Activated T-cell treated with anti-CD3 and anti-CD28 coated beads, Interleukin-2, amount 50 U/mL, for 72 hours (primary cell): Measurements from ENCODE around the gene GPC1. TPM values are rescaled to one million over a fixed set of nuclear protein-coding genes. Genes with fewer than 3 reads are reported as not detected.
A peak's percentile ranks its signal among the peaks of the same experiment; 100 is the strongest.

Source experiments
- ATAC-seq, 2 donors: fragments of 150-1000 bp; cut with Tn5 transposase; replicated peaks in 1 of 2; 2 replicates each; pipeline ENCODE4 v1.10.0; 2021; ENCODE audit warnings: moderate library complexity in 2 of 2, mild to moderate bottlenecking in 1 of 2
- DNase-seq, 2 donors: peaks; one replicate each; pipeline ENCODE4 v3.0.0; 2021 to 2022; ENCODE audit warnings: mixed read lengths in 1 of 2
- H3K27ac Mint-ChIP-seq: one replicate; pipeline ENCODE4 v1.8.0; 2022; ENCODE audit warnings: mild to moderate bottlenecking, moderate library complexity, mixed read lengths
- H3K27me3 Mint-ChIP-seq: one replicate; pipeline ENCODE4 v1.8.0; 2022; ENCODE audit warnings: low read depth, mixed read lengths
- H3K36me3 Mint-ChIP-seq, 2 donors: one replicate each; pipeline ENCODE4 v1.8.0; 2022; ENCODE audit warnings: mixed read lengths in 2 of 2, mild to moderate bottlenecking in 1 of 2; ENCODE audit not compliant: insufficient read depth in 2 of 2
- H3K4me1 Mint-ChIP-seq: one replicate; pipeline ENCODE4 v1.8.0; 2022; ENCODE audit warnings: low read depth, mixed read lengths
- H3K4me3 Mint-ChIP-seq, 2 donors: one replicate each; pipeline ENCODE4 v1.8.0; 2022; ENCODE audit warnings: mild to moderate bottlenecking in 2 of 2, mixed read lengths in 2 of 2, moderate library complexity in 2 of 2
- H3K9me3 Mint-ChIP-seq, 2 donors: one replicate each; pipeline ENCODE4 v1.8.0; 2022; ENCODE audit warnings: mixed read lengths in 2 of 2
- total RNA-seq, 2 donors: library from RNA; stranded (reverse); gene quantifications; one replicate each; pipeline ENCODE4 v1.2.3, GENCODE V29; 2022

Gene GPC1
- total RNA-seq, 2 donors from 2014 or later = 3.2 to 3.6 TPM

DNA sequence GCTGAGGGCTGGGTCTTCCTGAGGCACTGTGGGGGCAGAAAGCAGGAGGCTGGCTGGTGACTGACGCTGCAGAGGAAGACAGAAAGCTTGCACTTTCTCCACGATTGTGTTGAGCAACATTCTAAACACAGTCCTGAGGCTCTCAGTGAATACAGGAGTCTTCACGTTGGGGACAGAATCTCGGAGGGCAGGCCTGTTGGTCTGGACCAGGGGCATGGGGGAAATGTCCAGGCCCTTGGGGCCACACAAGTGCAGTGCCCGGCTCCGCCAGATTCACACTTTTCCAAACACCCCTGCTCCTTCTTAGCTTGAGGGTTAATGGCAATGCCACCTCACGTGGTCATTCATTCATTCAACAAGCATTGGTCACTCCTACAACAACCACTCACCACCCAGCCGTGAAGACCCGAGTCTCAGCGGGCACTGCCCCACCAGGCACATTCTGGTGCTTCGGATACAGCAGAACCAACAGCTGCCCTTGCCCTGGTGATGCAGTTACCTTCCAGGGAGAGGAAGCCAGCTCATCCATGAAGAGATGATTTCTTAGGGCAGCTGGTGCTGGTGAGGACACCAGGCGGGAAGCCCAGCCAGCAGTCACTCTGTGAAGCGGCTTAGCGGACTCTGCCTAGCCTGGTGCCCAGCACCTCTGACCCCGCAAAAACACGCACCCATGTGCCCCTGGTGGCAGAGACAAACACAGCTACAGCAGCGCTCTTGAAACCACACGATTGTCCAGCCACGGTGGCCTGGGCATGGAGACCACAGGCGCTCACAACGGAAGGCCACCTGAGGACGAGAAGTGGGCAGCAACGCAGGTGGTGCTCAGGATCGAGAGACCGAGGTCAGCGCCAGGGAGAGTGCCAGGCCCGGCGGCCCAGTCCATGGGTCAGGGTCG is 10.9 kb upstream of the GPC1 start:
- H3K27me3 Mint-ChIP-seq = peaks cover 12% of the 10 kb centered on the region

DNA sequence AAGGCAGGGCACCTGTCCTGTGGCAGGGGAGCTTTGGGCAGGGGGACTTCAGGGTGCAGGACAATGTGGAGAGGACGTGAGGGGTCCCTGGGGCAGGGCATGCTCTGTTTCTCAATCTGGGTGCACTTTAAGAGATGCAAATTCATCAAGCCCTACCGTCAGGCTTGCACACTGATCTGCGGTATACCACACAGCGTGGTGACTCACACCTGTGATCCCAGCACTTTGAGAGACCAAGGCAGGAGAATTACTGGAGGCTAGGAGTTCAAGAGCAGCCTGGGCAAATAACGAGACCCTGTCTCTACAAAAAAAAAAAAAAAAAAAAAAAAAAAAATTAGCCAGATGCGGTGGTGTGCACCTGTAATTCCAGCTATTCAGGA is 10.2 kb upstream of the GPC1 start:
- ATAC-seq (no peak), DNase-seq (no peak)
- no peak overlapping the region for H3K4me3 Mint-ChIP-seq

More for the DNA sequence above, 10.9 kb upstream of the GPC1 start:
- H3K27ac Mint-ChIP-seq = no peak overlapping the region
- H3K9me3 Mint-ChIP-seq = peaks cover 1 to 13% of the 10 kb centered on the region in 2 donors
- H3K4me3 Mint-ChIP-seq = no peak overlapping the region
- ATAC-seq = no peak
- DNase-seq = no peak
- H3K36me3 Mint-ChIP-seq = peaks cover 0 to 2% of the 10 kb centered on the region in 2 donors
- H3K4me1 Mint-ChIP-seq = peaks cover 26% of the 10 kb centered on the region

GRCh38 chr2:240425697-240426096 is 9.8 kb upstream of the GPC1 start:
- DNase-seq = no peak
- no peak overlapping the region for H3K4me3 Mint-ChIP-seq
- ATAC-seq = no peak
- H3K27ac Mint-ChIP-seq = no peak overlapping the region
- H3K9me3 Mint-ChIP-seq = peaks cover 1 to 10% of the 10 kb centered on the region in 2 donors
- H3K27me3 Mint-ChIP-seq = peaks cover 12% of the 10 kb centered on the region
- H3K4me1 Mint-ChIP-seq = peaks cover 26% of the 10 kb centered on the region
- peaks cover 0 to 2% of the 10 kb centered on the region in 2 donors for H3K36me3 Mint-ChIP-seq

More for the DNA sequence above, 10.2 kb upstream of the GPC1 start:
- Mint-ChIP-seq H3K4me1 (peaks cover 26% of the 10 kb centered on the region), H3K27ac (no peak overlapping the region), H3K27me3 (peaks cover 12% of the 10 kb centered on the region), H3K9me3 (peaks cover 1 to 12% of the 10 kb centered on the region in 2 donors), H3K36me3 (peaks cover 0 to 2% of the 10 kb centered on the region in 2 donors)

DNA sequence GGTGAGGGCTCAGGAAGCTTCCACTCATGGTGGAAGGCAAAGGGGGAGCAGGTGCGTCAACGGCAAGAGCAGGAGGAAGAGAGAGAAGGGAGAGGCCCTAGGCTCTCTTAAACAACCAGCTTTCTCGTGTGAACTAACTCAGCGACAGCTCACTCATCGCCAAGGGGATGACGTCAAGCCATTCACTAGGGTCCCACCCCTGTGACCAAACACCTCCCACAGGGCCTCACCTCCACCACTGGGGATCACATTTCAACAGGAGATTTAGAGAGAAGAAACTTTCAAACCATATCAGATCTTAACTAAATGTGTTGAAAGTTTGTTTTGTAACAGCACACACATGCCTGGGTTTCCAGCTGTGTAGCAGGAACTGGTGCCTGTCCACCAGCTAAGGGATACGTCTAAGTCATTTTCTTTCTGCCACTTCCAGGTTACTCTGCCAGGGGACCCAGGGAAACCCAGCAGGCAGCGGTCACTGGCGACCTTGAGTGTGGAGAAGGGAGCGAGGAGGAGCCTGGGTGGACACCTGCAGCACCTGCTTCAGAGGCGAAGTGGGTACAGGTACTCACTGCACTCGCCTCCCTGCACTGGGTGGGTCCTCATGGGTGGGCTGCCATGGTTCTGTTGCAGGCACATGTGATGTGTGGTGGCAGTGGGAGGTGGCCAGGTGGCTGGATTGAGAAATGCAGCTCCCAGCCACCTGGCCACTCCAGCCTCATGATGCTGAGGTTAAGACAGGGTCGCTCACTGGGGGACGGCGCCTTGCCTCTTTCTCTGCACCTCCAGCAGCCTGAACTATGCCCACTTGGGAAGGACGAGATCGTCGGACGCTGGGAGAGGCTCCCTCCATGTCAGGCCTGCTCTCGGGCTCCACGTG is 8.4 kb upstream of the GPC1 start:
- ATAC-seq (peak; percentile 71 to 83), DNase-seq (peak; percentile 53 to 55)
- Mint-ChIP-seq H3K4me3 (peak overlapping the region; percentile 56 to 58), H3K9me3 (peaks cover 1 to 9% of the 10 kb centered on the region in 2 donors), H3K27me3 (peaks cover 17% of the 10 kb centered on the region), H3K36me3 (no peaks in the 10 kb centered on the region), H3K4me1 (peaks cover 26% of the 10 kb centered on the region), H3K27ac (no peak overlapping the region)

GRCh38 chr2:240427729-240428128 is 7.7 kb upstream of the GPC1 start:
- H3K4me3 Mint-ChIP-seq = peak overlapping the region; percentile 3 to 55
- ATAC-seq (peak; percentile 73 to 81), DNase-seq (peak; percentile 28 to 51)
- H3K27me3 Mint-ChIP-seq = peaks cover 23% of the 10 kb centered on the region
- H3K4me1 Mint-ChIP-seq = peaks cover 26% of the 10 kb centered on the region
- no peaks in the 10 kb centered on the region for H3K36me3 Mint-ChIP-seq
- H3K9me3 Mint-ChIP-seq = peaks cover 1 to 9% of the 10 kb centered on the region in 2 donors
- no peak overlapping the region for H3K27ac Mint-ChIP-seq

DNA sequence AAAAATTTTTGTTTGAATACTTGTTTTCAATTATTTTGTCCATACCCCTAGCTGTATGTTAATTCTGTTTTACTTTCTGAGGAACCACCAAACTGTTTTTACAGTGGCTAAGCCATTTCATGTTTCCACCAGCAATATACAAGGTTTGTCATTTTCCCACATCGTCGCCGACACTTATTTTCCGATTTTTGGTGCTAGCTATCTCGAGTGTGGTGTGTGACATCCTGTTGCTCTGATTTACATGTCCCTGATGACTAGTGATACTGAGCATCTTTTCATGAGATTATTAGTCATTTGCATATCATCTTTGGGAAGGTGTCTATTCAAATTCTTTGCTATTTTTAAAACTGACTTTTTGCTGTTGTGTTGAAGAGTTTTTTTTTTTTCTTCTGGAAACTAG is 7.2 kb upstream of the GPC1 start:
- Mint-ChIP-seq H3K4me1 (peaks cover 26% of the 10 kb centered on the region), H3K9me3 (peaks cover 1 to 9% of the 10 kb centered on the region in 2 donors), H3K4me3 (peak overlapping the region; percentile 3 to 55), H3K27me3 (peaks cover 28% of the 10 kb centered on the region), H3K27ac (no peak overlapping the region), H3K36me3 (no peaks in the 10 kb centered on the region)
- DNase-seq (no peak), ATAC-seq (peak; percentile 34 to 50)

GRCh38 chr2:240429341-240429871 is 6.1 kb upstream of the GPC1 start:
- H3K4me3 Mint-ChIP-seq = no peak overlapping the region
- H3K36me3 Mint-ChIP-seq = no peaks in the 10 kb centered on the region
- H3K27ac Mint-ChIP-seq = no peak overlapping the region
- no peak for DNase-seq
- peaks cover 28% of the 10 kb centered on the region for H3K4me1 Mint-ChIP-seq
- H3K27me3 Mint-ChIP-seq = peaks cover 31% of the 10 kb centered on the region
- no peak for ATAC-seq
- H3K9me3 Mint-ChIP-seq = peaks cover 1 to 9% of the 10 kb centered on the region in 2 donors

DNA sequence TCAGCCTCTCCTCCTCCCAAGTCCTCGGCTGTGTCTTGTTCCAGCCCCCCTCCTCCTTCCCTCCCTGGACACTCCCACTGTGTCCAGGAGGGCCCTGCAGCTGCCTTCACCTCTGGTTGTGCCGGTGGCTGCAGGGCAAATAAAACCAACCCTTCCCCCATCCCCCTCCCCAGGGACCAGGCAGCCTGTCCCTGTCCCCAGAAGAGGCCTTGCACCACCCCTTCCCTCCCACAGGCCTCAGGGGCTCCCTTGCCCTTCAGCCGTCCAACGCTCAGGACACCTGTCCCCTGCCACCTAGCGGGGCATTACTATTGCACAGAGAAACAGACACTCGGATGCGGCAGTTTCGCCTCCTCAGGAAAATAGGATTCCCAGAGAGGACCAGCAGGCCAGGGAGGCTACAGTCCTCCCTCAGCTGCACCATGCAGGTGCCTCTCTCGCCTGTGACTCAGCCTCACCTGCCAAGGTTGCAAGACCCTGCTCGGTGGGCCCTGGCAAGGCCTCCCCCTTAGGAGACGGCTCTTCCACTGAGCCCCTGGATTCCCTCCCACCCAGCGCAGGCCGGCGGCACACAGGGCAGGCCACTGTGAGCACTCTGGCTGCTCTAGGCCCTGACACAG is 5.5 kb upstream of the GPC1 start:
- DNase-seq = no peak
- Mint-ChIP-seq H3K27ac (no peak overlapping the region), H3K9me3 (peaks cover 1 to 9% of the 10 kb centered on the region in 2 donors), H3K4me3 (no peak overlapping the region), H3K27me3 (peaks cover 31% of the 10 kb centered on the region), H3K4me1 (peaks cover 33% of the 10 kb centered on the region), H3K36me3 (no peaks in the 10 kb centered on the region)
- ATAC-seq = no peak

- no peaks in the 10 kb centered on the region for H3K36me3 Mint-ChIP-seq
- H3K27me3 Mint-ChIP-seq = peaks cover 31% of the 10 kb centered on the region
- no peak for ATAC-seq
- peaks cover 1 to 9% of the 10 kb centered on the region in 2 donors for H3K9me3 Mint-ChIP-seq
- no peak overlapping the region for H3K27ac Mint-ChIP-seq
- H3K4me1 Mint-ChIP-seq = peaks cover 33% of the 10 kb centered on the region
- no peak overlapping the region for H3K4me3 Mint-ChIP-seq
- DNase-seq = no peak
These were observed 4.9 kb upstream of the GPC1 start for GRCh38 chr2:240430595-240430994.

- Mint-ChIP-seq H3K27ac (no peak overlapping the region), H3K27me3 (peaks cover 25% of the 10 kb centered on the region), H3K36me3 (no peaks in the 10 kb centered on the region), H3K4me3 (no peak overlapping the region), H3K4me1 (peaks cover 33% of the 10 kb centered on the region), H3K9me3 (peaks cover 1 to 5% of the 10 kb centered on the region in 2 donors)
- no peak for DNase-seq
- ATAC-seq = no peak
These were observed 4.2 kb upstream of the GPC1 start for GRCh38 chr2:240431271-240431660.

- Mint-ChIP-seq H3K27me3 (peaks cover 25% of the 10 kb centered on the region), H3K36me3 (no peaks in the 10 kb centered on the region), H3K9me3 (peaks cover 0 to 4% of the 10 kb centered on the region in 2 donors), H3K4me3 (no peak overlapping the region), H3K4me1 (peaks cover 28% of the 10 kb centered on the region), H3K27ac (no peak overlapping the region)
- ATAC-seq = no peak
- DNase-seq = no peak
These were observed 3.6 kb upstream of the GPC1 start for GRCh38 chr2:240431661-240432424.

DNA sequence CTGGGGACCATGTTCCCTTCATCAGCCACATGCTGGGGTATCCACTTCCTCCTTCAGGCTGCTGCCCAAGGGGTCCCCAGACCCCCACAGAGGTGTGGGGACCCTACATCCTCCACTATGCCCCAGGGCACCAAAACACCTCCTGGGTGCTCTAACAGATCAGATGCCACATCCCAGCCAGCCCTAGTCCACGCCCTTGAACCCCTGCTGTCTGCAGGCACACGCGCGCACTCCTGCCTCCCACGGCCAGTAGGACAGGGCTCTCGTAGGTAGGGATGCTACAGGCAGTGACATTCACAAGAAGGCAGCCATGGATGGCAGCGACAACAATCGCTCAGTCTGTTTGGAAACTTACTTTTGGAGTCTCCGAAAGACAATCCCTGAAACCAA is 3.0 kb upstream of the GPC1 start:
- peaks cover 0 to 4% of the 10 kb centered on the region in 2 donors for H3K9me3 Mint-ChIP-seq
- peaks cover 29% of the 10 kb centered on the region for H3K27me3 Mint-ChIP-seq
- ATAC-seq = no peak
- DNase-seq = no peak
- H3K4me1 Mint-ChIP-seq = peaks cover 23% of the 10 kb centered on the region
- H3K27ac Mint-ChIP-seq = no peak overlapping the region
- H3K36me3 Mint-ChIP-seq = no peaks in the 10 kb centered on the region
- H3K4me3 Mint-ChIP-seq = no peak overlapping the region
